DND-41 (cell line): ENCODE measurements around the gene MAP2K1.
"Not testable (repeated sequence)": the region's sequence is repeated elsewhere in the genome, so short reads cannot be mapped to it uniquely, and the experiment has no call there.

ENCODE experiments used
- ATAC-seq: fragments of 200-7000 bp; cut with Tn5 transposase; 3 replicates; pipeline ENCODE4 v1.9.1; 2021; ENCODE audit warnings: low read depth; ENCODE audit not compliant: insufficient read depth
- DNase-seq: peaks from one replicate; pipeline ENCODE4 v3.0.0-alpha.2; 2020
- H2AFZ ChIP-seq: 2 replicates; pipeline ENCODE4 v1.6.0; 2012; ENCODE audit warnings: low read depth, low read length
- H3K27ac ChIP-seq: 2 replicates; pipeline ENCODE4 v1.5.1; 2012; ENCODE audit warnings: low read length, inconsistent platforms
- H3K27me3 ChIP-seq: fragments of 200-600 bp; sonication (generic); 2 replicates; pipeline ENCODE4 v1.6.0; 2012; ENCODE audit warnings: low read length, mild to moderate bottlenecking, inconsistent platforms; ENCODE audit not compliant: insufficient read depth, poor library complexity
- H3K36me3 ChIP-seq: 2 replicates; pipeline ENCODE4 v1.5.1; 2012; ENCODE audit warnings: low read length, inconsistent platforms; ENCODE audit not compliant: insufficient read depth
- H3K4me1 ChIP-seq: 2 replicates; pipeline ENCODE4 v1.5.1; 2012; ENCODE audit warnings: mild to moderate bottlenecking, low read length; ENCODE audit not compliant: insufficient read depth
- H3K4me2 ChIP-seq: 2 replicates; pipeline ENCODE4 v1.6.0; 2012; ENCODE audit warnings: mild to moderate bottlenecking, moderate library complexity, low read length, inconsistent platforms; ENCODE audit not compliant: insufficient read depth
- H3K4me3 ChIP-seq, 2 experiments: fragments of 200-600 bp in 1 of 2; shearing (Covaris generic) in 1 of 2; 2 replicates each; pipeline ENCODE4 v1.5.1; 2012 to 2016; ENCODE audit warnings: inconsistent platforms in 2 of 2, low read length in 2 of 2, mild to moderate bottlenecking in 2 of 2, low read depth in 1 of 2, moderate library complexity in 1 of 2
- H3K79me2 ChIP-seq: 2 replicates; pipeline ENCODE4 v1.6.0; 2012; ENCODE audit warnings: low read length, inconsistent platforms; ENCODE audit not compliant: insufficient read depth
- H3K9ac ChIP-seq: 2 replicates; pipeline ENCODE4 v1.6.0; 2012; ENCODE audit warnings: low read depth, mild to moderate bottlenecking, inconsistent platforms, low read length, moderate library complexity
- H3K9me3 ChIP-seq: 2 replicates; pipeline ENCODE4 v1.5.1; 2012; ENCODE audit warnings: low read length, moderate library complexity, mild to moderate bottlenecking, inconsistent platforms; ENCODE audit not compliant: insufficient read depth, severe bottlenecking
- H4K20me1 ChIP-seq: 2 replicates; pipeline ENCODE4 v1.6.0; 2012; ENCODE audit warnings: low read length; ENCODE audit not compliant: insufficient read depth
- CTCF ChIP-seq: IDR thresholded peaks from 2 replicates; pipeline ENCODE4 v1.5.1; 2012; ENCODE audit warnings: borderline replicate concordance, low read length, moderate library complexity, mild to moderate bottlenecking; ENCODE audit not compliant: poor library complexity, severe bottlenecking; ENCODE audit errors: extremely low read depth
- EZH2 ChIP-seq: IDR thresholded peaks from 3 replicates; pipeline ENCODE4 v1.6.1; 2012; ENCODE audit warnings: borderline replicate concordance, low read depth, mild to moderate bottlenecking, moderate library complexity, low read length, inconsistent platforms; ENCODE audit not compliant: severe bottlenecking

MAP2K1 gene

GRCh38 chr15:66359740-66360139 lies 27.0 kb upstream of the MAP2K1 start:
- Histone ChIP-seq H3K9ac (no peak overlapping the region), H3K27ac (no peak overlapping the region), H3K9me3 (no peaks in the 10 kb centered on the region), H3K27me3 (no peaks in the 10 kb centered on the region), H3K36me3 (no peaks in the 10 kb centered on the region), H3K4me2 (no peak overlapping the region), H3K4me3 (no peak overlapping the region), H3K4me1 (peaks cover 16% of the 10 kb centered on the region), H3K79me2 (peaks cover 17% of the 10 kb centered on the region), H4K20me1 (no peaks in the 10 kb centered on the region), H2AFZ (no peak overlapping the region)
- TF ChIP-seq EZH2 (no peak), CTCF (no peak)
- ATAC-seq = no peak
- DNase-seq = no peak

GRCh38 chr15:66361745-66362460 lies 24.8 kb upstream of the MAP2K1 start:
- H3K27ac ChIP-seq, H3K79me2 ChIP-seq, H4K20me1 ChIP-seq, H3K36me3 ChIP-seq, H3K4me1 ChIP-seq, H3K9me3 ChIP-seq, H3K27me3 ChIP-seq, H3K4me3 ChIP-seq, H3K4me2 ChIP-seq, DNase-seq, H3K9ac ChIP-seq, ATAC-seq, H2AFZ ChIP-seq: not testable (repeated sequence)

- Histone ChIP-seq H2AFZ (no peak overlapping the region), H3K9ac (no peak overlapping the region), H4K20me1 (no peaks in the 10 kb centered on the region), H3K4me3 (no peak overlapping the region), H3K9me3 (no peaks in the 10 kb centered on the region), H3K4me2 (no peak overlapping the region), H3K27ac (no peak overlapping the region), H3K4me1 (no peaks in the 10 kb centered on the region), H3K27me3 (no peaks in the 10 kb centered on the region), H3K79me2 (no peaks in the 10 kb centered on the region), H3K36me3 (no peaks in the 10 kb centered on the region)
- no peak for DNase-seq
- no peak for ATAC-seq
- TF ChIP-seq CTCF = no peak
- no peak for TF ChIP-seq EZH2
Observed at GRCh38 chr15:66362776-66363175, 23.9 kb upstream of the MAP2K1 start.

GRCh38 chr15:66364944-66365528 lies 21.7 kb upstream of the MAP2K1 start:
- Histone ChIP-seq H3K27me3 (no peaks in the 10 kb centered on the region), H3K9me3 (no peaks in the 10 kb centered on the region), H4K20me1 (no peaks in the 10 kb centered on the region), H3K27ac (no peak overlapping the region), H3K36me3 (no peaks in the 10 kb centered on the region), H3K79me2 (no peaks in the 10 kb centered on the region), H3K9ac (no peak overlapping the region), H3K4me3 (no peak overlapping the region), H2AFZ (no peak overlapping the region), H3K4me2 (no peak overlapping the region), H3K4me1 (peaks cover 12% of the 10 kb centered on the region)
- DNase-seq (no peak), ATAC-seq (no peak)
- no peak for TF ChIP-seq CTCF
- TF ChIP-seq EZH2 = no peak
